SK-N-SH treated with all-trans-retinoic acid at 6 μM for 48 hours (cell line): ENCODE measurements around the gene IGF1.

ENCODE experiments used
- ARNTL ChIP-seq: fragments of 450-650 bp; formaldehyde crosslinking; IDR thresholded peaks from 2 replicates; pipeline ENCODE4 v1.5.0; 2020; ENCODE audit warnings: low read depth, mild to moderate bottlenecking, moderate library complexity, borderline replicate concordance
- ISL1 ChIP-seq: fragments of 250-450 bp; sonication (Bioruptor Pico); IDR thresholded peaks from 2 replicates; pipeline ENCODE4 v2.1.2; 2022; ENCODE audit warnings: mild to moderate bottlenecking, moderate library complexity
- PPARA ChIP-seq: fragments of 250-450 bp; sonication (Bioruptor Pico); IDR thresholded peaks from 2 replicates; pipeline ENCODE4 v1.5.0; 2020; ENCODE audit warnings: mild to moderate bottlenecking, borderline replicate concordance
- SNAI2 ChIP-seq: fragments of 250-450 bp; sonication (Bioruptor Pico); IDR thresholded peaks from 2 replicates; pipeline ENCODE4 v1.5.0; 2020; ENCODE audit warnings: mild to moderate bottlenecking, moderate library complexity
- TCF4 ChIP-seq: fragments of 250-450 bp; sonication (Bioruptor Pico); IDR thresholded peaks from 2 replicates; pipeline ENCODE4 v1.8.0; 2021; ENCODE audit warnings: mild to moderate bottlenecking, moderate library complexity, borderline replicate concordance
- ZFP30 ChIP-seq: fragments of 450-650 bp; formaldehyde crosslinking; IDR thresholded peaks from 2 replicates; pipeline ENCODE4 v1.5.0; 2022; ENCODE audit warnings: mild to moderate bottlenecking, moderate library complexity
- ZNF70 ChIP-seq: fragments of 450-650 bp; formaldehyde crosslinking; IDR thresholded peaks from 2 replicates; pipeline ENCODE4 v1.5.0; 2020; ENCODE audit warnings: mild to moderate bottlenecking, moderate library complexity
- TF ChIP-seq, protein P1 (sequence below): fragments of 250-450 bp; sonication (Bioruptor Pico); IDR thresholded peaks from 2 replicates; pipeline ENCODE4 v1.8.0; 2020; ENCODE audit warnings: mild to moderate bottlenecking, moderate library complexity, borderline replicate concordance
- TF ChIP-seq, protein P2 (sequence below): fragments of 250-450 bp; sonication (Bioruptor Pico); IDR thresholded peaks from 2 replicates; pipeline ENCODE4 v1.8.0; 2021; ENCODE audit warnings: low read depth, mild to moderate bottlenecking, moderate library complexity, borderline replicate concordance
- TF ChIP-seq, protein P3 (sequence below): fragments of 250-450 bp; sonication (Bioruptor Pico); IDR thresholded peaks from 2 replicates; pipeline ENCODE4 v1.5.1; 2020; ENCODE audit warnings: low read depth, mild to moderate bottlenecking, moderate library complexity

DNA sequence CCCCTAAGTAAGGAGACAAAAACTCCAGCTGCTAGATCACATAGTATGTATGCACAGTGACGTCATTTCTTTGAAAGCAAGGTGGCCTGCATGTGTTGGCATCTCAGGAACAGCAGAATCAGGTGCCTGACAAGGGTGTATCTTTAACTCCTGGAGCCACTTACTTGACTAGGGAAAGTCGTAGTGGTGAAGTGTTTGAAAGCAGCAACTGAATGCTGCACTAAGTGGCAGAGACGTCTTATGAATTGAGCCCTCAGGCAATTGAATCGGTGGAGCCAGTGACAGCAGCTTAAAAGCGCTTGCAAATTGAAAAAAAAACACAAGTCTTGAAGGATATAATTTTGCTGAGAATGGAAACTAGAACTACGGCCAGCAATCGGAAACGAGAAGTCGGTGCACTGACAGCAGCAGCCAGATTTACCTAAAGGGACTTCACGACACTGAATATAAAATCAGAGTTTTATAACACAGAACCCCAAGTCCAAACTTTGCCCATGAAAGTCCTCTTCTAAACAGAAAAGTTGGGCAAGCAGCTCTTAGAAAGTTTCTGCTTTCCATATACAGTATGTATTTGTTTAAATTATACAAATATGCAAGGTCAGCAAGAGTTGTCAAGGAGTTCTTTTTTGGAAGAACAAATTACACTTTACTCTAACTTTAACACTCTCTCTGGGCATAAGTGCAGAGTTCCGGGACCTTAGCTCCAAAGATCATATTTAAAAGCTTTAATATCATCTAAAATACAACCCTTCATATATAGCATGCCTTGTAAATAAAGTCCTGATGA, 1.1 kb downstream of the IGF1 start:
- TF ChIP-seq PPARA (CRISPR knock-in tag) (no peak), SNAI2 (CRISPR knock-in tag) (no peak), ARNTL (CRISPR knock-in tag) (no peak), ZNF70 (CRISPR knock-in tag) (no peak), TCF4 (CRISPR knock-in tag) (no peak), ZFP30 (CRISPR knock-in tag) (no peak), ISL1 (CRISPR knock-in tag) (no peak)
- TF ChIP-seq, protein P1, sequence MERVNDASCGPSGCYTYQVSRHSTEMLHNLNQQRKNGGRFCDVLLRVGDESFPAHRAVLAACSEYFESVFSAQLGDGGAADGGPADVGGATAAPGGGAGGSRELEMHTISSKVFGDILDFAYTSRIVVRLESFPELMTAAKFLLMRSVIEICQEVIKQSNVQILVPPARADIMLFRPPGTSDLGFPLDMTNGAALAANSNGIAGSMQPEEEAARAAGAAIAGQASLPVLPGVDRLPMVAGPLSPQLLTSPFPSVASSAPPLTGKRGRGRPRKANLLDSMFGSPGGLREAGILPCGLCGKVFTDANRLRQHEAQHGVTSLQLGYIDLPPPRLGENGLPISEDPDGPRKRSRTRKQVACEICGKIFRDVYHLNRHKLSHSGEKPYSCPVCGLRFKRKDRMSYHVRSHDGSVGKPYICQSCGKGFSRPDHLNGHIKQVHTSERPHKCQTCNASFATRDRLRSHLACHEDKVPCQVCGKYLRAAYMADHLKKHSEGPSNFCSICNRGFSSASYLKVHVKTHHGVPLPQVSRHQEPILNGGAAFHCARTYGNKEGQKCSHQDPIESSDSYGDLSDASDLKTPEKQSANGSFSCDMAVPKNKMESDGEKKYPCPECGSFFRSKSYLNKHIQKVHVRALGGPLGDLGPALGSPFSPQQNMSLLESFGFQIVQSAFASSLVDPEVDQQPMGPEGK (CRISPR knock-in tag) = no peak
- TF ChIP-seq, protein P2, sequence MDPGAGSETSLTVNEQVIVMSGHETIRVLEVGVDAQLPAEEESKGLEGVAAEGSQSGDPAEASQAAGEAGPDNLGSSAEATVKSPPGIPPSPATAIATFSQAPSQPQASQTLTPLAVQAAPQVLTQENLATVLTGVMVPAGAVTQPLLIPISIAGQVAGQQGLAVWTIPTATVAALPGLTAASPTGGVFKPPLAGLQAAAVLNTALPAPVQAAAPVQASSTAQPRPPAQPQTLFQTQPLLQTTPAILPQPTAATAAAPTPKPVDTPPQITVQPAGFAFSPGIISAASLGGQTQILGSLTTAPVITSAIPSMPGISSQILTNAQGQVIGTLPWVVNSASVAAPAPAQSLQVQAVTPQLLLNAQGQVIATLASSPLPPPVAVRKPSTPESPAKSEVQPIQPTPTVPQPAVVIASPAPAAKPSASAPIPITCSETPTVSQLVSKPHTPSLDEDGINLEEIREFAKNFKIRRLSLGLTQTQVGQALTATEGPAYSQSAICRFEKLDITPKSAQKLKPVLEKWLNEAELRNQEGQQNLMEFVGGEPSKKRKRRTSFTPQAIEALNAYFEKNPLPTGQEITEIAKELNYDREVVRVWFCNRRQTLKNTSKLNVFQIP (CRISPR knock-in tag) = no peak
- TF ChIP-seq, protein P3, sequence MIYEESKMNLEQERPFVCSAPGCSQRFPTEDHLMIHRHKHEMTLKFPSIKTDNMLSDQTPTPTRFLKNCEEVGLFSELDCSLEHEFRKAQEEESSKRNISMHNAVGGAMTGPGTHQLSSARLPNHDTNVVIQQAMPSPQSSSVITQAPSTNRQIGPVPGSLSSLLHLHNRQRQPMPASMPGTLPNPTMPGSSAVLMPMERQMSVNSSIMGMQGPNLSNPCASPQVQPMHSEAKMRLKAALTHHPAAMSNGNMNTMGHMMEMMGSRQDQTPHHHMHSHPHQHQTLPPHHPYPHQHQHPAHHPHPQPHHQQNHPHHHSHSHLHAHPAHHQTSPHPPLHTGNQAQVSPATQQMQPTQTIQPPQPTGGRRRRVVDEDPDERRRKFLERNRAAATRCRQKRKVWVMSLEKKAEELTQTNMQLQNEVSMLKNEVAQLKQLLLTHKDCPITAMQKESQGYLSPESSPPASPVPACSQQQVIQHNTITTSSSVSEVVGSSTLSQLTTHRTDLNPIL (CRISPR knock-in tag) = no peak
